ENCODE measurements around the gene OR7D4.

OR7D4 gene

GRCh38 chr19:9166846-9167245, 52.5 kb downstream of the OR7D4 start:
- TF ChIP-seq MYC (IDR thresholded peaks at IDR 0.05; ENCODE audit: low read depth, low read length), result no peak
- no peak for TF ChIP-seq MAX (IDR thresholded peaks at IDR 0.05; ENCODE audit: low read depth, low read length)
- TF ChIP-seq POLR2A (IDR thresholded peaks at IDR 0.05; ENCODE audit: extremely low read depth, insufficient read length), result no peak
- TF ChIP-seq CTCF (IDR thresholded peaks at IDR 0.05; ENCODE audit: low read depth, low read length), result no peak
- H3K4me3 ChIP-seq (ENCODE audit: low read depth, low read length), result no peak overlapping the region
- no peak for DNase-seq (ENCODE audit: low read depth)

DNA sequence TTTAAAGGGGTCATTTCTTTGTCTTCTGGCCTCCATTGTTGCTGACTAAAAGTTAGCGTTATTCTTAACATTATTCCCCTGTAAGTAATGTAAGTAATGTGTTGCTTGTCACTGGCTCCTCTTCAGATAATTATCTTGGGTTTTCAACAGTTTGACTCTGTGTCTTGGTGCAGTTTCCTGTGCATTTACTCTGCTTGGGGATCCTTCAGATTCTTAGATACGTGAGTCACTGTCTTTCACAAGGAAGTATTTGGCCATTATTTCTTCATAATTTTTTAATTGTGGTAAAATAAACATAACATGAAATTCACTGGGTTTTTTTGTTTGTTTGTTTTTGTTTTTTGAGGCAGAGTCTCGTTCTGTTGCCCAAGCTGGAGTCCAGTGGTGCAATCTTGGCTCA, 54.1 kb downstream of the OR7D4 start:
- no peak for DNase-seq (ENCODE audit: low read depth)
- TF ChIP-seq MAX (IDR thresholded peaks at IDR 0.05; ENCODE audit: low read depth, low read length) (no peak), POLR2A (IDR thresholded peaks at IDR 0.05; ENCODE audit: extremely low read depth, insufficient read length) (no peak), MYC (IDR thresholded peaks at IDR 0.05; ENCODE audit: low read depth, low read length) (no peak), CTCF (IDR thresholded peaks at IDR 0.05; ENCODE audit: low read depth, low read length) (no peak)

GRCh38 chr19:9161427-9161826, 58.0 kb downstream of the OR7D4 start:
- DNase-seq (ENCODE audit: low read depth), result no peak
- no peak overlapping the region for H3K4me3 ChIP-seq (ENCODE audit: low read depth, low read length)
- TF ChIP-seq MYC (IDR thresholded peaks at IDR 0.05; ENCODE audit: low read depth, low read length) (no peak), POLR2A (IDR thresholded peaks at IDR 0.05; ENCODE audit: extremely low read depth, insufficient read length) (no peak), MAX (IDR thresholded peaks at IDR 0.05; ENCODE audit: low read depth, low read length) (no peak)

More for the DNA sequence above, 54.1 kb downstream of the OR7D4 start:
- no peak overlapping the region for H3K4me3 ChIP-seq (ENCODE audit: low read depth, low read length)
